GM19468 (cell line): Measurements from ENCODE around the gene KISS1.

Source experiments
- ATAC-seq: cut with Tn5 transposase; IDR thresholded peaks from one replicate; pipeline ENCODE4 v1.9.1; 2021; ENCODE audit warnings: mild to moderate bottlenecking, moderate library complexity, moderate number of reproducible peaks; ENCODE audit not compliant: unreplicated experiment; ENCODE audit errors: extremely low read depth

Gene KISS1

GRCh38 chr1:204162494-204163074 is 33.7 kb downstream of the KISS1 start:
- ATAC-seq = no peak

- ATAC-seq = no peak
Observed at GRCh38 chr1:204161609-204162493, 34.4 kb downstream of the KISS1 start.

- ATAC-seq = no peak
Observed at GRCh38 chr1:204157962-204158361, 38.3 kb downstream of the KISS1 start.

DNA sequence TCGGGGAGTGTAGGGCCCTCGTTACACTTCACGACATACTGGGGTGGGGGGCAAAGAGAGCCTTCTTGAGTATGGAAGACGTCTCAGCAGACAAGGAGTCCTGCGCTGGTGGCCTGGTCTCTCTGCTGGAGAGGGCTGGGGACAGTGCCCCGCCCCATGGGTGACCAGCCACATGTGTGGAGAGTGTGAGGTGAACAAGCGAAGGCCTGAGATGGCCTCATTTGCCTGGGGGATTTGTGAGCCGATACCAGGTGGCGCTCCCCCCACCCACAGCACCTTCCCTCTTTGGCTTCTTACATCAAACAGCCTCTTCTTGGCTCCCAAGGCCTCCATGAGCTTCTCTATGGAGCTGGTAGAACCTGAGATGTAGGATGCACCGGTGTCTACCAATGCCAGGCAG is 40.4 kb downstream of the KISS1 start:
- ATAC-seq = no peak

DNA sequence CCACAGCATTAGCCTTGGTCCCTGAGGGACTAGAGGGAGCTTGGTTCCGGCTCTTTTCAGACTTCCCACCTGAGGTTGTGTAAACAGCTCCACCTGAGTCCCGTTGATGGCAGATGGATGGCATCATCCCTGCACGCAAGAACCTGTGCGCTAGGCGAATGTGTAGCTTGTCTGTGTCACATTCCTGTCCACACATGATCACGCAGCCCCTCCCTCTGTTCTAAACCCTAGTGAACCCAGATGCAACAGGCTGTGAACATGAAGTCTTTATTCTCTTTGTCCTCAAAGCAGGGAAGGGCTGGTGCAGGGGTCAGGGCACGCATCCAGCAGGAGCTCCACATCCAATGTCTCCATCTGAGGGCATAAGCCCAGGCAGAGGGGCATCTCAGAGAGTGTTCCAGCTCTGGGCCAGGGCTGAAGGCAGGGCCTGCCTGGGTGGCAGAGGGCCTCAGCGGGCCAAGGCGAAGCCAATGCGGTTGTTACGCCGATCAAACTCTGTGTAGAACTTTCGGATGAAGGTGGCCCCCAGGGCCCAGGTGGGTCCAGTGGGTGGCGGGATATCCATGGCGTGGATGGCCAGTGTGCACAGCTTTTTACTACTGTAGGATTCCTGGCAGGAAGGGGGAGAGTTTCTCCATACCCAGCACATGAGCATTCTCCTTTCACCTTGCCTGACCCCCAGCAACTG is 41.6 kb downstream of the KISS1 start:
- ATAC-seq = no peak

DNA sequence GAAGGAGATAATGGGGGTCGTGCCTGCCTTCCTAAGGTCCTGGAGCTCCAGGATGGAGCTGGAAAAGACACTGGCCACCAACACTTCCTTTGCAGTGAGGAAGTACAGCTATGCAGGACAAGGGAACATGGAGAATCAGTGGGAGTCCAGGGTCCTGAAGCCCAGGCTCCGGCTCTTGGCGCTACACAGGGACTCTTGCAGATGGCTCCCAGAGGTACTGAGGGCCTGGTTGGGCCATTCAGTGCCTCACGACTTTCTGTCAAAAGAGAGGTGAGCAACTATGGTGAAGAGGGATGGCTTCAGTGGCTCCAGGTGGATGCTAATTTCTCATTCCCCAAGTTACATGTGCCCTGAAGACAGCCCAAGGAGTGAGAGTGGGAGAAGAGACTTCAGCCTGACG is 42.6 kb downstream of the KISS1 start:
- ATAC-seq = no peak

GRCh38 chr1:204152310-204153044 is 43.8 kb downstream of the KISS1 start:
- no peak for ATAC-seq

- no peak for ATAC-seq
Observed at GRCh38 chr1:204151552-204152309, 44.6 kb downstream of the KISS1 start, which contains the start of gene ETNK2. Gene ETNK2, minus strand, starts transcription at chr1:204152044. Its CDS starts 192 bp downstream, at chr1:204151852.

- no peak for ATAC-seq
Observed at GRCh38 chr1:204150702-204151551, 45.4 kb downstream of the KISS1 start.

GRCh38 chr1:204149635-204150565 is 46.4 kb downstream of the KISS1 start:
- ATAC-seq = no peak

DNA sequence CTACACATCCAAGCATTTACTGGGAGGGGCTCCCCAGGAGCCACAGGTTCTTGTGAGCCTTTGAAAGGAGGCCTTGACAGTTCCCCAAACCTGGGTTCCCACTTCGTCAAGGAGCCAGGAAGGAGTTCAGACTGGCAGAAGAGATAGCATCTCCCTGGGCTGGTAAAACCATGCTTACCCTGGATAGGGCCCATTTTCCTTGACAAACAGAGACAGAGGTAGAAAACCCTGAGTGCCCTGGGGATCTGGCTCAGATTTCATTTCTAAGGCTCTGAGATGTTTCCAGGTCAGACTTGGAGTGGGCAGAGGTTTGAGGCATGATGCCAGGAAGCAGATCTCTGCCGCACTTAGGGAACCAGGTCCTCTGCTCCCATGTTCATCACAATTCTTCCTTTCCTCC is 47.2 kb downstream of the KISS1 start:
- no peak for ATAC-seq

DNA sequence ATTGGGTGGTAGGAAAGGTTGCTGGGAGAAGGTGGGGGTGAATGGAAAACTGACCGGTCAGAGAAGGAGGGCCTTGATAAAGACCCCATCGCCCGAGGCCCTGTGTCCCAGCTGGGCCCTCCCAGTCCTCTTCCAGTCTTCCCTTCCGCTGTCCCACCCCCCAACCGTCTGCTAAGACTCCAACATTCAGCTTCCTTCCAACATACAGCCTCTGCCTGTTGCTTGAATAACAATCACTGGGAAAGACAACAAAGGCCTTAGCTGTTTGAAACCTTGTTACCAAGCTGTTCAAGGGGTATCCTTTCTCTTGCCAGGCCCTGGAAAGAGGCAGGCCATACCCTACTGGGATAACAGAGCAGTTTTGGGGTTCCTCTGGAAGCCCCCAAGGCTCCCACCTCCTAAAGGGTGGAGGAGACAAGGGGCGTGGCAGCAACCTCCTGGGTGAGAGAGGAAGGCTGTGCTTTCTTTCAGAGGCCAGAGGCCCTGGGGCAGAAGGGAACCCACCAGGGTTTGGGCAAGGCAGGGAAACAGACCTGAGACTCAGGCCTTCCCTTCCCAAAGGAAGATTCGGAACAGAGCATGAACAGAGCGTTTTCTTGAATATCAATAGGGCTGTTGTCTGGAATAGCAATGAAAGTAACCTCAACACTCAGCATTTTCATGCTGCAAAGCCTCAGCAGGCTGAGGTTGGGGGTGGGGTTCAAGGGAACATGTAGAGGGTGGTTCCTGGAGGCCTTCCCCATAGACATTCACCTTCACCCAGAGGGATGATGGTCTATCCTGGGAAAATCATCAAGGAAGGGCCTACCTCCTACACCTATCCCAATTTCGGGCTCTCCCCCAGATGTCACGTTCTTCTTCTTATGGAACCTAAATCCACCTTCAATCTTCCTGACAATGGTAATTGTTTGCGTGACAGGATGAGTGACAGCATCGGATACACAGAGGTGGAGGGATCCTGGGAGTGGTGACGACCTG is 48.6 kb downstream of the KISS1 start:
- ATAC-seq = no peak

DNA sequence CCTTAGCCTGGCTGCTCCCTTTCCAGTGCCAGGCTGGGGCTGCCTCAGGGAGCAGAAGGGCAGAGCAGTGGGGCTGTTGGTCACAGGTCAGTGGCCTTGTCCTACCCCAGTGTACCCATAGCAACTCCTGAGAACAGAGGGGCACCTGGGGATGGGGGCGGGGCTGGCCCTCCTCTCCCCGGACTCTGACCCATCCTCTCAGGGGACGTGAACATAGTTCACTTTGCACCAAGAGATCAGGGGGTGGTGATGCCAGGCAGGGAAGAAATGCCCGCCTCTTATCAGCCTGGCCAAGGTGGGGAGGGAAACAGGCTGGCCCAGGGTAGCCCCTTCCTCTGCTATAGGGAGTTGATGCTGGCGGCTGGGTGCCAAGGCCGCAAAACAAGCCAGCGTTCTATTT is 49.3 kb downstream of the KISS1 start:
- no peak for ATAC-seq

DNA sequence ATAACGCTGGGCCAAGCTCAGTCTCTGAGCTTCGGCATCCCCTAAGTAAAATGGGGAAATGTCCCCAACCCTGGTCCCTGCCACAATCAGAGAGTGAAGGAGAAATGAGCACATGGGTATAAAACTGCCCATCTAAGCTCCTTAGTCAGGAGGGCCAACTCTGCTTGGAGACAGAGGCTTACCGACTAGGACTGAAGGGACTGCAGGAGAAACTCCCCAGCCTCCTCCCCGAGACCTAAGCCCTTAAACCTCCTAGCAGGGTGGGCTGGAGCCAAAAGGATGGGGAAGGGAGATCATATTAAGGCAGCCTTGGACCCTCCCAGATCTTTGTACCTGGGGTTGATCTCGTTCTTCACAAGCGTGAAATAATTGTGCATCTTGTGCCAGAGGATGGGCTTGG is 50.0 kb downstream of the KISS1 start:
- ATAC-seq = no peak

DNA sequence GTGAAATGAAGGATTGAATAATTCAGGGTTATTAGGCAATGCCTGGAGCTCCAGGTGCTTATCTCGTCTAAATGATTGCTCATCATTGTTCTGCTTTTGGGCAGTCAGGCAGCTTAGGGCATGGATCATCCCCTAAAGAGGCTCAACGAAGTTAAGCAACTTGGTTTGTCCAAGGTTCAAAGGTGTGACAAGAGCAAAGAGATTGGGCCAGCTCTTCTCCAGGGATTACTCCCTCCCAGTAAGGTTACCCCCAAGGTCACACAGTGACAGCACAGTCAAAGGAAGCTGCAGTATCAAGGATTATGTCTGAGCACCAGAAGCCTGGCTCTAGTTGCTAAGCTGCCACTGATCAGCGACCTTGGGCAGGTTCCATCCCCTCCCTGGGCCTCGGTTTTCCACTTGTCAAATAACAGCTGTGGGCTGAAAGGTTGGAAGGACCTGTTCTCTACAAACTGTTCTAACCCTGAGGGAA is 51.2 kb downstream of the KISS1 start:
- no peak for ATAC-seq

DNA sequence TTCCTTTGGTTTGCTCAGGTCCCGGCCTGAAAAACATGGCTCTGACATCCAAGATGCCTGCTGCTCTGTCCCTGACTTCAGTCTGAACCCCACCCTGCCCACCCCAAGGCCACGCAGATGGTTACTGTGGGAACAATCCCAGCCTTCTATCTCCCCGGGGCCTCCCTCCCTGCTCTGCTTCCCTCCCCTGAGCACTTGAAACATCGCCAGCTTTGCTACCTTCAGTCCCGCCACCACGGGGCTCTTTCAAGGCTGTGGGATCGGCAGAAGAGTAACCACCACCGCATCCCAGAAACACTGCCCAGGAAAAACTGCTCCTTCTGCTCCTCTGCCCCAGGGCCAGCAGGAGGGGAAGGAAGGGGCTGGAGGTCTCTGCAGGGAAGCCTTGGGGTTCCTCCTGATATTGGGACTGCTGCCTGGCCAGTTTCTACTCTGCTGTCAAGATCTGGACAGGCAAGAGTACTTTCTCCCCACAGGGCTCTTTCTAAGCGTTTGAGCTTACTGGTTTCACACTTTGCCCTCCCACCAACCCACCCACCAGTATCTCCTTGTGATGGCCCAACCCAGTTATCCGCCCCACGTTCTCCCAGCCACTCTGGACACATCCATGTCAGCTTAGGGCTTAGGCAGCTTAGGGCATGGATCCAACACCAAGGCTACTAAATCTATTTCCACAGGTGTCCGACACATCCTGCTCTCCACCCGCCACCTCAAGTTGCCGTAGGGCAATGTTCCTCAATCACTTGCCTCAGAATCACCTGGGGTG is 52.8 kb downstream of the KISS1 start:
- ATAC-seq = no peak
